ENCODE data around the gene TEAD1.

- TF ChIP-seq TAF1 (IDR thresholded peaks at IDR 0.05; ENCODE audit: borderline replicate concordance, insufficient read depth, low read length), result no peak
- TF ChIP-seq POLR2AphosphoS5 (IDR thresholded peaks at IDR 0.05; ENCODE audit: low read depth, low read length), result no peak
Measured at GRCh38 chr11:12657981-12658380, 16.2 kb upstream of the TEAD1 start.
